Panc1 (cell line): ENCODE results near the gene ZNF512B. TPM values are rescaled to one million over a fixed set of nuclear protein-coding genes. Genes with fewer than 3 reads are reported as not detected.

ENCODE experiments used
- ATAC-seq: fragments of 200-7000 bp; cut with Tn5 transposase; 2 replicates; pipeline ENCODE4 v1.9.1; 2020; ENCODE audit warnings: mild to moderate bottlenecking, moderate library complexity
- BruUV-seq: library from RNA; stranded (reverse); fragments of 400-500 nt; replicated peaks from 2 replicates; lab custom pipeline; 2021; lab: Mats Ljungman, UMichigan
- CTCF ChIA-PET: fragments of 300-600 bp; sonication (Branson Sonifier 250); formaldehyde crosslinking; loops from one replicate; lab custom pipeline; 2022; ENCODE audit warnings: antibody characterized with exemption; lab: Charles Lee
- POLR2A ChIA-PET: fragments of 300-600 bp; sonication (Branson Sonifier 250); formaldehyde crosslinking; loops from one replicate; lab custom pipeline; 2022; ENCODE audit warnings: antibody characterized with exemption; lab: Charles Lee
- DNase-seq: peaks from one replicate; pipeline ENCODE4 v3.0.0-alpha.2; 2010; ENCODE audit warnings: low read depth, low spot score
- H3K27ac ChIP-seq: 2 replicates; pipeline ENCODE4 v1.5.1; 2011; ENCODE audit warnings: mild to moderate bottlenecking, low read length, inconsistent platforms
- H3K27me3 ChIP-seq: fragments of 200-500 bp; sonication (Bioruptor generic); 2 replicates; pipeline ENCODE4 v1.6.0; 2014; ENCODE audit warnings: low read length, inconsistent platforms; ENCODE audit not compliant: control insufficient read depth, insufficient read depth
- H3K36me3 ChIP-seq: fragments of 200-500 bp; sonication (Bioruptor generic); 2 replicates; pipeline ENCODE4 v1.5.1; 2014; ENCODE audit warnings: inconsistent platforms, mild to moderate bottlenecking, low read length, moderate library complexity; ENCODE audit not compliant: control insufficient read depth, insufficient read depth
- H3K4me1 ChIP-seq: 2 replicates; pipeline ENCODE4 v1.5.1; 2011; ENCODE audit warnings: inconsistent platforms, mild to moderate bottlenecking, low read length, moderate library complexity; ENCODE audit not compliant: control insufficient read depth, insufficient read depth
- H3K4me3 ChIP-seq, 2 experiments: 2 replicates each; pipeline ENCODE4 v1.5.1; 2011 to 2012; ENCODE audit warnings: low read depth in 2 of 2, low read length in 2 of 2, mild to moderate bottlenecking in 2 of 2, inconsistent platforms in 1 of 2, moderate library complexity in 1 of 2
- H3K9me3 ChIP-seq: fragments of 200-500 bp; sonication (Bioruptor generic); 2 replicates; pipeline ENCODE4 v1.5.1; 2014; ENCODE audit warnings: low read depth, mild to moderate bottlenecking, inconsistent platforms, low read length, moderate library complexity; ENCODE audit not compliant: control insufficient read depth, insufficient read depth
- POLR2AphosphoS5 ChIP-seq: IDR thresholded peaks from 2 replicates; pipeline ENCODE4 v1.6.1; 2012; ENCODE audit warnings: mild to moderate bottlenecking, low read depth, low read length, moderate library complexity
- SIN3A ChIP-seq: IDR thresholded peaks from 2 replicates; pipeline ENCODE4 v1.6.1; 2012; ENCODE audit warnings: low read depth, mild to moderate bottlenecking, low read length, moderate library complexity, borderline replicate concordance; ENCODE audit not compliant: insufficient read depth
- TCF7L2 ChIP-seq: IDR thresholded peaks from 2 replicates; pipeline ENCODE4 v1.6.1; 2011; ENCODE audit warnings: mild to moderate bottlenecking, low read depth, low read length, inconsistent platforms
- in situ Hi-C: cut with HindIII; loops from 2 replicates; pipeline ENCODE4 v1.10.0; 2016; ENCODE audit warnings: low sequenced_read_pairs, low pct_unique_long_range_greater_than_20kb
- intact Hi-C: fragments of 100-400 bp; cut with micrococcal nuclease; formaldehyde crosslinking; loops from one replicate; pipeline ENCODE4 v1.10.0; 2022; ENCODE audit not compliant: unreplicated experiment
- total RNA-seq: library from RNA; stranded (reverse); gene quantifications from one replicate; pipeline ENCODE4 v1.2.1, GENCODE V29; 2021; ENCODE audit not compliant: unreplicated experiment
- TF ChIP-seq, protein P1 (sequence below), 2 experiments: IDR thresholded peaks; 2 replicates each; pipeline ENCODE4 v1.6.1; 2011 to 2012; ENCODE audit warnings: low read depth in 2 of 2, control low read depth in 1 of 2, low read length in 1 of 2, mild to moderate bottlenecking in 1 of 2, moderate library complexity in 1 of 2; ENCODE audit not compliant: insufficient read depth in 1 of 2
- TF ChIP-seq, protein P2 (sequence below): fragments of 450-650 bp; IDR thresholded peaks from 2 replicates; pipeline ENCODE4 v1.5.1; 2017; ENCODE audit warnings: mild to moderate bottlenecking

ZNF512B gene
- total RNA-seq, 1 experiment from 2014 or later = 17.9 TPM

DNA sequence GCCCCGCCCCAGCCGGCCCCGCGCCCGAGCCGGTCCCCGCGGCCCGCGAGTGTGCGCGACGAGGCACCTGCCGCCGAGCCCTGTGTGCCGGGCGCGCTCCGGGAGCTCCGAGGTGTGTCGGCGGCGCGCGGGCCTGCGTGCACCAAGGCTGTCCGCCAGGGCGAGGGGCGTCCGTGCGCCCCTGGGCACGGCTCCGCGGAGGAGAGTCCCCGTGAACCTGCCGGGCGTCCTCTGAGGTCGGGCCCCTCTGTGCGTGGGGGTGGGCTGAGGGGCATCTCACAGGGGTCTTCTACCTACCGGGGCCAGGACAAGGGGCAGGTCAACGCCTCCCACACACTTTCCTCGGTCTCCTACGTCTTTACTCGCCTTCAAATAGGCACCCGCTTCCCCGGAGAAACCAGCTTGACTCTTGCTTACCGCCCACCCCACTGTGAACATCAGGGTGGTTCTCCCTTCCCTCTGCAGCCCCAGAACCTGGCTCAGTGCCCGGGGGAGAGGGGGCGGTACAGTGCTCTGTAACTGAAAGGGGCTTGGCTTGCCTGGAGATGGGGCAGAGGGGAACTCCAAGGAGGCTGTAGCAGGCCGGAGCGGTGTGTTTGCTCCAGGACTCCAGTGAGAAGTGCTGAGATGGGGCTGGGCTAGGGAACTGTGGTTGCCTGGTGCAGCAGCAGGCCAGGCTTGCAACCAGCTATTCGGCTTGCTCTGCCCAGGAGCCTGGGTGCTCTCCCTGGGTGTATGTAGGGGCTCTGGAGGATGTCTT, 10.0 kb upstream of the ZNF512B start, which contains the start of gene SAMD10:
Gene SAMD10, minus strand, starts transcription at position 86 of the 760 bp plus-strand sequence. CDS start 175 bp downstream, outside the sequence.
- ChIA-PET POLR2A (interaction anchor here (0.6 to 1.3 kb wide), 4 partner anchors 15 to 98 kb away, joined by 3 to 4 read pairs (median 3); no protein-coding TSS in a partner anchor), CTCF (interaction anchor here (0.6 to 2.3 kb wide), 3 partner anchors 52 to 59 kb away, joined by 3 to 9 read pairs (median 4); no protein-coding TSS in a partner anchor)
- intact Hi-C loops = no loop called here
- BruUV-seq = no TSS peak
- Histone ChIP-seq H3K27ac (peak within 1 kb of the TSS; percentile 89), H3K9me3 (no peaks in the 10 kb centered on the region), H3K27me3 (no peaks in the 10 kb centered on the region), H3K4me1 (peaks cover 36% of the 10 kb centered on the region), H3K36me3 (peaks cover 10% of the 10 kb centered on the region), H3K4me3 (peak within 1 kb of the TSS; percentile 76 to 88)
- ATAC-seq (peak; percentile 49), DNase-seq (no peak)
- TF ChIP-seq POLR2AphosphoS5 (no peak), SIN3A (0 out of 2 replicates have a peak, but pooled peaks have one; percentile 37), TCF7L2 (no peak)
- TF ChIP-seq, protein P1, sequence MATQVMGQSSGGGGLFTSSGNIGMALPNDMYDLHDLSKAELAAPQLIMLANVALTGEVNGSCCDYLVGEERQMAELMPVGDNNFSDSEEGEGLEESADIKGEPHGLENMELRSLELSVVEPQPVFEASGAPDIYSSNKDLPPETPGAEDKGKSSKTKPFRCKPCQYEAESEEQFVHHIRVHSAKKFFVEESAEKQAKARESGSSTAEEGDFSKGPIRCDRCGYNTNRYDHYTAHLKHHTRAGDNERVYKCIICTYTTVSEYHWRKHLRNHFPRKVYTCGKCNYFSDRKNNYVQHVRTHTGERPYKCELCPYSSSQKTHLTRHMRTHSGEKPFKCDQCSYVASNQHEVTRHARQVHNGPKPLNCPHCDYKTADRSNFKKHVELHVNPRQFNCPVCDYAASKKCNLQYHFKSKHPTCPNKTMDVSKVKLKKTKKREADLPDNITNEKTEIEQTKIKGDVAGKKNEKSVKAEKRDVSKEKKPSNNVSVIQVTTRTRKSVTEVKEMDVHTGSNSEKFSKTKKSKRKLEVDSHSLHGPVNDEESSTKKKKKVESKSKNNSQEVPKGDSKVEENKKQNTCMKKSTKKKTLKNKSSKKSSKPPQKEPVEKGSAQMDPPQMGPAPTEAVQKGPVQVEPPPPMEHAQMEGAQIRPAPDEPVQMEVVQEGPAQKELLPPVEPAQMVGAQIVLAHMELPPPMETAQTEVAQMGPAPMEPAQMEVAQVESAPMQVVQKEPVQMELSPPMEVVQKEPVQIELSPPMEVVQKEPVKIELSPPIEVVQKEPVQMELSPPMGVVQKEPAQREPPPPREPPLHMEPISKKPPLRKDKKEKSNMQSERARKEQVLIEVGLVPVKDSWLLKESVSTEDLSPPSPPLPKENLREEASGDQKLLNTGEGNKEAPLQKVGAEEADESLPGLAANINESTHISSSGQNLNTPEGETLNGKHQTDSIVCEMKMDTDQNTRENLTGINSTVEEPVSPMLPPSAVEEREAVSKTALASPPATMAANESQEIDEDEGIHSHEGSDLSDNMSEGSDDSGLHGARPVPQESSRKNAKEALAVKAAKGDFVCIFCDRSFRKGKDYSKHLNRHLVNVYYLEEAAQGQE (IDR thresholded peaks at IDR 0.05; ENCODE audit: insufficient read depth in 1 of 2, low read depth in 2 of 2, low read length in 1 of 2) = no peak
- TF ChIP-seq, protein P2, sequence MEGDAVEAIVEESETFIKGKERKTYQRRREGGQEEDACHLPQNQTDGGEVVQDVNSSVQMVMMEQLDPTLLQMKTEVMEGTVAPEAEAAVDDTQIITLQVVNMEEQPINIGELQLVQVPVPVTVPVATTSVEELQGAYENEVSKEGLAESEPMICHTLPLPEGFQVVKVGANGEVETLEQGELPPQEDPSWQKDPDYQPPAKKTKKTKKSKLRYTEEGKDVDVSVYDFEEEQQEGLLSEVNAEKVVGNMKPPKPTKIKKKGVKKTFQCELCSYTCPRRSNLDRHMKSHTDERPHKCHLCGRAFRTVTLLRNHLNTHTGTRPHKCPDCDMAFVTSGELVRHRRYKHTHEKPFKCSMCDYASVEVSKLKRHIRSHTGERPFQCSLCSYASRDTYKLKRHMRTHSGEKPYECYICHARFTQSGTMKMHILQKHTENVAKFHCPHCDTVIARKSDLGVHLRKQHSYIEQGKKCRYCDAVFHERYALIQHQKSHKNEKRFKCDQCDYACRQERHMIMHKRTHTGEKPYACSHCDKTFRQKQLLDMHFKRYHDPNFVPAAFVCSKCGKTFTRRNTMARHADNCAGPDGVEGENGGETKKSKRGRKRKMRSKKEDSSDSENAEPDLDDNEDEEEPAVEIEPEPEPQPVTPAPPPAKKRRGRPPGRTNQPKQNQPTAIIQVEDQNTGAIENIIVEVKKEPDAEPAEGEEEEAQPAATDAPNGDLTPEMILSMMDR = no peak
- in situ Hi-C loops = no loop called here

DNA sequence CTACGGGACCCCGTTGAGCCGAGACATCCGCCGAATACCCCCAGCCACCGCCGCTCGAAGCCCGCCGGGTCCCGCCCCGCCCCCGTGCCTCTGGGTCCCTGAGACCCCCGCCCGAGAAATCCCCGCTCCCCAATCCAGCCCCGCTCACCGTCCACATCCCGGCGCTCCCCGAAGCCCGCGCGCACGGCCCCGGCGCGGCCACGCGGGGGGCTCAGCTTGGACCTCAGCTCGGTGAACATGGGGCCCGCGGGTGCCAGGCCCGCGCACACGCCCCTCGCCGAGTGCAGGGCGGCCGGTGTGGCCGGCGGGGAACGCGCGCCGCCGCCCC, 9.5 kb upstream of the ZNF512B start:
- ChIA-PET POLR2A (no interaction called here), CTCF (interaction anchor here (2.3 kb wide), 1 partner anchor 59 kb away, joined by 9 read pairs; no protein-coding TSS in a partner anchor)
- peaks cover 42% of the 10 kb centered on the region for H3K4me1 ChIP-seq
- peak overlapping the region; percentile 62 to 76 for H3K4me3 ChIP-seq
- peak overlapping the region; percentile 84 for H3K27ac ChIP-seq
- peaks cover 5% of the 10 kb centered on the region; the same call in 1 of the 2 replicates for H3K36me3 ChIP-seq
- no TSS peak for BruUV-seq
- TF ChIP-seq, protein P1 (IDR thresholded peaks at IDR 0.05; ENCODE audit: insufficient read depth in 1 of 2, low read depth in 2 of 2, low read length in 1 of 2) = no peak
- TF ChIP-seq TCF7L2 = no peak
- no peak for TF ChIP-seq POLR2AphosphoS5
- no peak for TF ChIP-seq SIN3A
- TF ChIP-seq, protein P2 = no peak
- ATAC-seq (no peak), DNase-seq (no peak)
- no peaks in the 10 kb centered on the region for H3K9me3 ChIP-seq
- in situ Hi-C loops (no loop called here), intact Hi-C loops (no loop called here)
- H3K27me3 ChIP-seq = no peaks in the 10 kb centered on the region
